K562 (cell line): ENCODE results near the gene SLC25A29.

Experiments used
- ELF4 ChIP-seq: fragments of 450-650 bp; formaldehyde crosslinking; IDR thresholded peaks from 2 replicates; pipeline ENCODE4 v1.4.0; 2022; ENCODE audit warnings: missing genetic modification characterization
- ETV6 ChIP-seq, 3 experiments: fragments of 150-350 bp in 1 of 3; sonication (generic) in 1 of 3; formaldehyde crosslinking in 1 of 3; IDR thresholded peaks; 2 replicates each; pipeline versions ENCODE4 v1.6.1 to v1.8.0; 2014 to 2022; ENCODE audit warnings: borderline replicate concordance in 2 of 3, low read depth in 2 of 3, antibody characterized with exemption in 1 of 3, low read length in 1 of 3, mild to moderate bottlenecking in 1 of 3, missing genetic modification reagents in 1 of 3
- POLR2A ChIP-seq: fragments of 450-650 bp; conservative IDR thresholded peaks from 2 replicates; pipeline ENCODE4 v1.6.1; 2016
- SNRNP70 ChIP-seq: fragments of 200-400 bp; formaldehyde crosslinking; optimal IDR thresholded peaks from 2 replicates; pipeline ENCODE3; 2017; ENCODE audit warnings: low read depth, low read length
- ZNF24 ChIP-seq: fragments of 450-650 bp; IDR thresholded peaks from 2 replicates; pipeline ENCODE4 v1.6.1; 2016
- TF ChIP-seq, protein P1 (sequence below), 3 experiments: IDR thresholded peaks in 2 of 3; conservative IDR thresholded peaks in 1 of 3; 2 replicates each; pipeline ENCODE4 v1.5.1; 2011 to 2012; ENCODE audit warnings: low read length in 3 of 3, mild to moderate bottlenecking in 3 of 3, control low read depth in 2 of 3, improper control_type of control experiment in 1 of 3, inconsistent platforms in 1 of 3, low read depth in 1 of 3, mixed read lengths in 1 of 3, moderate library complexity in 1 of 3; ENCODE audit not compliant: insufficient read depth in 2 of 3
- TF ChIP-seq, protein P2 (sequence below): fragments of 200-800 bp; sonication (Bioruptor generic); IDR thresholded peaks from 2 replicates; pipeline ENCODE4 v1.6.1; 2017; ENCODE audit warnings: missing genetic modification characterization, missing compliant biosample characterization

DNA sequence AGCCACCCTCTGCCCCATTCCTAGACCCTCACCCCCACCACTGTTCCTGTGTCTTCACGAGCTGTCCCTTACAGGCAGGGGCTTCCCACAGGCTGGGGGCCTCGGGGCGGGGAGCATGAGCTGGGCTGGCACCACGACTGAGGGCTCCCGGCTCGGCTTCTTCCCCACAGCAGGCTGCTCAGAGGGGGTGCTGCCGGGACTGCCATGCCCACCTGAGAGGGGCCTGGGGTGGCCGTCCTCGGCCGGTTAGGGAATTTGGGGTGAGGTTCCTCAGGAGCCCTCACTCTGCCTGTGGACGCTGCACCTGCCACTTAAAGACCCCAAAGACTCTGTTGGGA, 23.7 kb upstream of the SLC25A29 start:
- TF ChIP-seq, protein P1, sequence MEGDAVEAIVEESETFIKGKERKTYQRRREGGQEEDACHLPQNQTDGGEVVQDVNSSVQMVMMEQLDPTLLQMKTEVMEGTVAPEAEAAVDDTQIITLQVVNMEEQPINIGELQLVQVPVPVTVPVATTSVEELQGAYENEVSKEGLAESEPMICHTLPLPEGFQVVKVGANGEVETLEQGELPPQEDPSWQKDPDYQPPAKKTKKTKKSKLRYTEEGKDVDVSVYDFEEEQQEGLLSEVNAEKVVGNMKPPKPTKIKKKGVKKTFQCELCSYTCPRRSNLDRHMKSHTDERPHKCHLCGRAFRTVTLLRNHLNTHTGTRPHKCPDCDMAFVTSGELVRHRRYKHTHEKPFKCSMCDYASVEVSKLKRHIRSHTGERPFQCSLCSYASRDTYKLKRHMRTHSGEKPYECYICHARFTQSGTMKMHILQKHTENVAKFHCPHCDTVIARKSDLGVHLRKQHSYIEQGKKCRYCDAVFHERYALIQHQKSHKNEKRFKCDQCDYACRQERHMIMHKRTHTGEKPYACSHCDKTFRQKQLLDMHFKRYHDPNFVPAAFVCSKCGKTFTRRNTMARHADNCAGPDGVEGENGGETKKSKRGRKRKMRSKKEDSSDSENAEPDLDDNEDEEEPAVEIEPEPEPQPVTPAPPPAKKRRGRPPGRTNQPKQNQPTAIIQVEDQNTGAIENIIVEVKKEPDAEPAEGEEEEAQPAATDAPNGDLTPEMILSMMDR (IDR thresholded peaks at IDR 0.05 in 2 of 3, conservative IDR thresholded peaks at IDR 0.05 in 1 of 3; ENCODE audit: insufficient read depth in 2 of 3, low read depth in 1 of 3, low read length in 3 of 3): no peak
- TF ChIP-seq ETV6 (IDR thresholded peaks at IDR 0.05; ENCODE audit: borderline replicate concordance in 1 of 2, low read depth in 2 of 2, low read length in 1 of 2) (no peak), ETV6 (CRISPR knock-in tag; IDR thresholded peaks at IDR 0.05; ENCODE audit: borderline replicate concordance) (no peak), POLR2A (no peak), ELF4 (CRISPR knock-in tag) (no peak), SNRNP70 (no peak), ZNF24 (no peak)
- TF ChIP-seq, protein P2, sequence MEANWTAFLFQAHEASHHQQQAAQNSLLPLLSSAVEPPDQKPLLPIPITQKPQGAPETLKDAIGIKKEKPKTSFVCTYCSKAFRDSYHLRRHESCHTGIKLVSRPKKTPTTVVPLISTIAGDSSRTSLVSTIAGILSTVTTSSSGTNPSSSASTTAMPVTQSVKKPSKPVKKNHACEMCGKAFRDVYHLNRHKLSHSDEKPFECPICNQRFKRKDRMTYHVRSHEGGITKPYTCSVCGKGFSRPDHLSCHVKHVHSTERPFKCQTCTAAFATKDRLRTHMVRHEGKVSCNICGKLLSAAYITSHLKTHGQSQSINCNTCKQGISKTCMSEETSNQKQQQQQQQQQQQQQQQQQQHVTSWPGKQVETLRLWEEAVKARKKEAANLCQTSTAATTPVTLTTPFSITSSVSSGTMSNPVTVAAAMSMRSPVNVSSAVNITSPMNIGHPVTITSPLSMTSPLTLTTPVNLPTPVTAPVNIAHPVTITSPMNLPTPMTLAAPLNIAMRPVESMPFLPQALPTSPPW: no peak
